Mucosa of stomach (tissue), 1 donor: ENCODE measurements around the gene GPR52.

ENCODE experiments used
- H3K27me3 ChIP-seq: one replicate; pipeline ENCODE4 v1.7.0; 2013; ENCODE audit warnings: mild to moderate bottlenecking, low read length; ENCODE audit not compliant: control insufficient read depth, insufficient read depth
- H3K36me3 ChIP-seq: one replicate; pipeline ENCODE4 v1.7.0; 2013; ENCODE audit warnings: low read length; ENCODE audit not compliant: control insufficient read depth, insufficient read depth
- H3K4me1 ChIP-seq: one replicate; pipeline ENCODE4 v1.7.0; 2013; ENCODE audit warnings: mild to moderate bottlenecking, low read length; ENCODE audit not compliant: control insufficient read depth, insufficient read depth
- H3K4me3 ChIP-seq: one replicate; pipeline ENCODE4 v1.7.0; 2013; ENCODE audit warnings: low read length
- H3K9ac ChIP-seq: one replicate; pipeline ENCODE4 v1.7.0; 2013; ENCODE audit warnings: mild to moderate bottlenecking, low read length, moderate library complexity
- H3K9me3 ChIP-seq: one replicate; pipeline ENCODE4 v1.7.0; 2013; ENCODE audit warnings: mild to moderate bottlenecking, low read length, moderate library complexity; ENCODE audit not compliant: control insufficient read depth
- donor health status: Pancreatic carcinoma.

The GPR52 gene

GRCh38 chr1:174469687-174470086 is 21.9 kb downstream of the GPR52 start:
- no peaks in the 10 kb centered on the region for H3K36me3 ChIP-seq
- no peak overlapping the region for H3K9ac ChIP-seq
- no peaks in the 10 kb centered on the region for H3K4me1 ChIP-seq
- H3K27me3 ChIP-seq, result no peaks in the 10 kb centered on the region
- H3K4me3 ChIP-seq, result no peak overlapping the region
- no peaks in the 10 kb centered on the region for H3K9me3 ChIP-seq

- Histone ChIP-seq H3K4me1 (no peaks in the 10 kb centered on the region), H3K9ac (no peak overlapping the region), H3K27me3 (no peaks in the 10 kb centered on the region), H3K4me3 (no peak overlapping the region), H3K9me3 (no peaks in the 10 kb centered on the region), H3K36me3 (no peaks in the 10 kb centered on the region)
Measured at GRCh38 chr1:174479281-174479680, 31.5 kb downstream of the GPR52 start.

- no peak overlapping the region for H3K9ac ChIP-seq
- H3K9me3 ChIP-seq, result no peaks in the 10 kb centered on the region
- no peak overlapping the region for H3K4me3 ChIP-seq
- H3K36me3 ChIP-seq, result no peaks in the 10 kb centered on the region
- H3K27me3 ChIP-seq, result no peaks in the 10 kb centered on the region
- no peaks in the 10 kb centered on the region for H3K4me1 ChIP-seq
Measured at GRCh38 chr1:174480324-174480723, 32.6 kb downstream of the GPR52 start.

GRCh38 chr1:174491606-174492005 is 43.8 kb downstream of the GPR52 start:
- H3K9me3 ChIP-seq, result no peaks in the 10 kb centered on the region
- no peak overlapping the region for H3K4me3 ChIP-seq
- H3K4me1 ChIP-seq, result no peaks in the 10 kb centered on the region
- H3K9ac ChIP-seq, result no peak overlapping the region
- no peaks in the 10 kb centered on the region for H3K36me3 ChIP-seq
- no peaks in the 10 kb centered on the region for H3K27me3 ChIP-seq

- H3K4me3 ChIP-seq, result no peak overlapping the region
- no peaks in the 10 kb centered on the region for H3K27me3 ChIP-seq
- H3K36me3 ChIP-seq, result no peaks in the 10 kb centered on the region
- no peaks in the 10 kb centered on the region for H3K9me3 ChIP-seq
- H3K9ac ChIP-seq, result no peak overlapping the region
- H3K4me1 ChIP-seq, result no peaks in the 10 kb centered on the region
Measured at GRCh38 chr1:174497478-174497877, 49.7 kb downstream of the GPR52 start.
